Cardiac fibroblast (primary cell): ENCODE measurements around the gene TPCN1.

Source experiments
- DNase-seq, 2 donors: peaks; one replicate each; pipeline versions ENCODE4 v3.0.0 to v3.0.0-alpha.2; 2010; ENCODE audit warnings: low read depth in 2 of 2
- H3K4me3 ChIP-seq, 2 donors: replicated peaks in 1 of 2; 1 replicate in 1 of 2; 2 replicates in 1 of 2; pipeline ENCODE4 v1.5.1; 2011; ENCODE audit warnings: low read depth in 2 of 2, low read length in 2 of 2, mild to moderate bottlenecking in 2 of 2, moderate library complexity in 1 of 2
- TF ChIP-seq, protein P1 (sequence below): IDR thresholded peaks from one replicate; pipeline ENCODE4 v1.5.1; 2011; ENCODE audit warnings: low read depth, mild to moderate bottlenecking, low read length, inconsistent platforms

The TPCN1 gene

DNA sequence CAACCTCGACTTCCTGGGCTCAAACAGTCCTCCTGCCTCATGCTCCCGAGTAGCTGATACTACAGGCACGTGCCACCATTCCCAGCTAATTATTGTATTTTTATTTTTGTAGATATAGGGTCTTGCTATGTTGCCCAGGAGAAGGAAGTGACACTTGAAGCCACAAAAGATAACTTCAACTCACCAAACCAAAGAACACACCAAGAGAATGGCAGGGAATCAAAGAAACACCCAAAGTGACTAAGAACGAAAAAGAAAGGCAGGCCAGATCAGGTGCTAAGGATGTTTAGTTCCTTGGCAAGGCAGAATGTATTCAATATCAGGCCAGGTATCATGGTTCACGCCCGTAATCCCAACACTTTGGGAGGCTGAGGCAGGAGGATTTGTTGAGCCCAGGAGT is 10.1 kb upstream of the TPCN1 start:
- TF ChIP-seq, protein P1, sequence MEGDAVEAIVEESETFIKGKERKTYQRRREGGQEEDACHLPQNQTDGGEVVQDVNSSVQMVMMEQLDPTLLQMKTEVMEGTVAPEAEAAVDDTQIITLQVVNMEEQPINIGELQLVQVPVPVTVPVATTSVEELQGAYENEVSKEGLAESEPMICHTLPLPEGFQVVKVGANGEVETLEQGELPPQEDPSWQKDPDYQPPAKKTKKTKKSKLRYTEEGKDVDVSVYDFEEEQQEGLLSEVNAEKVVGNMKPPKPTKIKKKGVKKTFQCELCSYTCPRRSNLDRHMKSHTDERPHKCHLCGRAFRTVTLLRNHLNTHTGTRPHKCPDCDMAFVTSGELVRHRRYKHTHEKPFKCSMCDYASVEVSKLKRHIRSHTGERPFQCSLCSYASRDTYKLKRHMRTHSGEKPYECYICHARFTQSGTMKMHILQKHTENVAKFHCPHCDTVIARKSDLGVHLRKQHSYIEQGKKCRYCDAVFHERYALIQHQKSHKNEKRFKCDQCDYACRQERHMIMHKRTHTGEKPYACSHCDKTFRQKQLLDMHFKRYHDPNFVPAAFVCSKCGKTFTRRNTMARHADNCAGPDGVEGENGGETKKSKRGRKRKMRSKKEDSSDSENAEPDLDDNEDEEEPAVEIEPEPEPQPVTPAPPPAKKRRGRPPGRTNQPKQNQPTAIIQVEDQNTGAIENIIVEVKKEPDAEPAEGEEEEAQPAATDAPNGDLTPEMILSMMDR = no peak
- DNase-seq = no peak
- H3K4me3 ChIP-seq = no peak overlapping the region

DNA sequence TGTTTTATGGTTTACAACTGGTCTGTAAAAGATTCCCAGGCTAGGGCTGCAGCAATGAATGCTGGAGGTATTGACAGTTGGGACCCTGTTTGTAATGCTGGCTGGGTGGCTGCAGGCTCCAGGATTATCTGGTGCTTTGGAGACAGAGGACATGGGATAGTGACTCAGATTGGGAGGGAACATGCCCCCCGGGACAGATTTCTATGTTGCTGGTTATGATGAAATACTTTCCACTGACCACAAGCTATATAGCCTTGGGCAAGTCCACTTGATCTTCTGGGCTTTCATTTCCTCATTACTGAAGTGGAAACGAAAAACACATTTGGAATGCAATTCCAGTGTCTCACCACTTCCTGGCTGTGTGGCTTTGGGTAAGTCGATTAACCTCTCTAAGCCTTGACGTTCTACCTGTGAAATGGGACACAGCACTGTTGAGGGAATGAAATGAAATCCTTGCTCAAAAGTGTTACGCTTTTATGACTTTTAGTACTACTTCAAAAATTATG is 6.3 kb upstream of the TPCN1 start:
- H3K4me3 ChIP-seq = no peak overlapping the region
- DNase-seq = peak; percentile 96 to 99
- TF ChIP-seq, protein P1 = peak; percentile 5

DNA sequence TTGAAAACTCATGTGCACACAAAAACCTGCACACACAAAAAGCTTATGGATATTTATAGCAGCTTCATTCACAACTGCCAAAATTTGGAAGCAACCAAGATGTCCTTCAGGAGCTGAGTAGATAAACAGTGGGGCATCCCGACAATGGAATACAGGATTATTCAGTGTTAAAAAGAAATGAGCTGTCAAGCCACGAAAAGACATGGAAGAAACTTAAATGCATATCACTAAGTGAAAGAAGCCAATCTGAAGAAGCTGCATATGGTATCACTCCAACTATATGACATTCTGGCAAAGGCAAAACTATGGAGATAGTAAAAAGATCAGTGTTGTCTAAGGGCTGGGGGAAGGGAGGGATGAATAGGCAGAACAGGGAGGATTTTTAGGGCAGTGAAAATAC is 5.2 kb upstream of the TPCN1 start:
- TF ChIP-seq, protein P1 = no peak
- no peak for DNase-seq
- no peak overlapping the region for H3K4me3 ChIP-seq

DNA sequence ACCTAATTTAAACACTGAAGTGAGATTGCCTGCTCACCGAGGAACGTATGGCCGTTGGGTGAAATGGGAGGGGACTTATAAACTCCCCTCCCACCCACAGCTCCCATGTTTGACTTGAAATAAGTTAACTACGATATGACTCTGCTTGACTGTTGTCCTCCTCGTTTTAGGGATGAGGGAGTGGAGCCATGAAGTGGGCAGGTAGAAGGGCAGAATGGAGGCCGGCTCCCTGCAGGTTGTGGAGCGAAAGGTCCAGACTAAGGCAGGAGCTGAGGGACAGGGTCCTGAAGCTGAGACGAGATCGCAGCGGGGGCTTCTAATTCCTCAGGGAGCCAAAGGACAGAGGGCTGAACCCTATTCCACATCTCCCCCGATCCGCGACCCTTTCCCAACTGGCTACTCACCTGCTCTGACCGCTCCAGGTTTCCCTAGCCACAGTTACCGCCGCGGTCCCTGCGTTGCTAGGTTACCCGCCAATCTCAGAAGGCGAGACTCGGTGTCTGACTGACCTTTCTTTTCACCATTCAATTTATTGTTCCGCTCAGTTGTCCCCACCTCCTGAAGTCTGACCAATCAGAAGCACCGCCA is 577 bp upstream of the TPCN1 start:
- DNase-seq = no peak
- TF ChIP-seq, protein P1 = no peak
- H3K4me3 ChIP-seq = peak overlapping the region; percentile 61 to 62

- TF ChIP-seq, protein P1 = no peak
Observed at GRCh38 chr12:113221997-113222729, 899 bp downstream of the TPCN1 start.

GRCh38 chr12:113222730-113223531 is 1.7 kb downstream of the TPCN1 start:
- TF ChIP-seq, protein P1 = no peak
- peak; percentile 84 to 97 for DNase-seq

More at GRCh38 chr12:113221997-113222729, 899 bp downstream of the TPCN1 start:
- no peak for DNase-seq
- peak overlapping the region; percentile 87 to 97 for H3K4me3 ChIP-seq

More at GRCh38 chr12:113222730-113223531, 1.7 kb downstream of the TPCN1 start:
- H3K4me3 ChIP-seq = peak overlapping the region; percentile 0 to 87
